HUES64 (cell line): ENCODE measurements around the gene TKFC.

ENCODE experiments used
- H3K27ac ChIP-seq: 2 replicates; pipeline ENCODE4 v1.7.0; 2013; ENCODE audit warnings: low read depth, low read length, inconsistent platforms
- H3K27me3 ChIP-seq: 2 replicates; pipeline ENCODE4 v1.6.1; 2013; ENCODE audit warnings: mild to moderate bottlenecking, low read length; ENCODE audit not compliant: insufficient read depth
- H3K36me3 ChIP-seq: 2 replicates; pipeline ENCODE4 v1.6.1; 2013; ENCODE audit warnings: mild to moderate bottlenecking, low read length; ENCODE audit not compliant: insufficient read depth
- H3K4me1 ChIP-seq: 2 replicates; pipeline ENCODE4 v1.6.1; 2013; ENCODE audit warnings: mild to moderate bottlenecking, low read length, moderate library complexity; ENCODE audit not compliant: insufficient read depth
- H3K4me3 ChIP-seq: 2 replicates; pipeline ENCODE4 v1.5.1; 2013; ENCODE audit warnings: mild to moderate bottlenecking, low read length, moderate library complexity
- H3K9ac ChIP-seq: 2 replicates; pipeline ENCODE4 v1.6.1; 2013; ENCODE audit warnings: mild to moderate bottlenecking, low read depth, low read length
- H3K9me3 ChIP-seq: 2 replicates; pipeline ENCODE4 v1.6.1; 2013; ENCODE audit warnings: low read depth, low read length; ENCODE audit not compliant: insufficient read depth
- WGBS: fragments of 150-250, 120-280 bp; methylation state at CpG from one replicate; pipeline ENCODE4 v1.1.7; 2013; ENCODE audit warnings: missing lambda C conversion rate; 5-methylcytosine and 5-hydroxymethylcytosine counted together

The TKFC gene

GRCh38 chr11:61359516-61359915, 26.5 kb downstream of the TKFC start:
- H3K9ac ChIP-seq = no peak overlapping the region
- 96% methylated on average over 6 of the region's 6 CpGs for WGBS
- H3K27ac ChIP-seq = no peak overlapping the region

GRCh38 chr11:61361237-61361740, 28.3 kb downstream of the TKFC start:
- peak overlapping the region; percentile 100 for H3K27ac ChIP-seq
- H3K9me3 ChIP-seq = no peaks in the 10 kb centered on the region
- H3K4me3 ChIP-seq = peak overlapping the region; percentile 80
- no peaks in the 10 kb centered on the region for H3K27me3 ChIP-seq
- H3K9ac ChIP-seq = peak overlapping the region; percentile 99
- peaks cover 24% of the 10 kb centered on the region for H3K36me3 ChIP-seq
- no peaks in the 10 kb centered on the region for H3K4me1 ChIP-seq
- WGBS = 6% methylated on average over 22 of the region's 22 CpGs

More at GRCh38 chr11:61359516-61359915, 26.5 kb downstream of the TKFC start:
- Histone ChIP-seq H3K27me3 (no peaks in the 10 kb centered on the region), H3K4me3 (no peak overlapping the region), H3K36me3 (peaks cover 11% of the 10 kb centered on the region), H3K9me3 (no peaks in the 10 kb centered on the region), H3K4me1 (no peaks in the 10 kb centered on the region)

DNA sequence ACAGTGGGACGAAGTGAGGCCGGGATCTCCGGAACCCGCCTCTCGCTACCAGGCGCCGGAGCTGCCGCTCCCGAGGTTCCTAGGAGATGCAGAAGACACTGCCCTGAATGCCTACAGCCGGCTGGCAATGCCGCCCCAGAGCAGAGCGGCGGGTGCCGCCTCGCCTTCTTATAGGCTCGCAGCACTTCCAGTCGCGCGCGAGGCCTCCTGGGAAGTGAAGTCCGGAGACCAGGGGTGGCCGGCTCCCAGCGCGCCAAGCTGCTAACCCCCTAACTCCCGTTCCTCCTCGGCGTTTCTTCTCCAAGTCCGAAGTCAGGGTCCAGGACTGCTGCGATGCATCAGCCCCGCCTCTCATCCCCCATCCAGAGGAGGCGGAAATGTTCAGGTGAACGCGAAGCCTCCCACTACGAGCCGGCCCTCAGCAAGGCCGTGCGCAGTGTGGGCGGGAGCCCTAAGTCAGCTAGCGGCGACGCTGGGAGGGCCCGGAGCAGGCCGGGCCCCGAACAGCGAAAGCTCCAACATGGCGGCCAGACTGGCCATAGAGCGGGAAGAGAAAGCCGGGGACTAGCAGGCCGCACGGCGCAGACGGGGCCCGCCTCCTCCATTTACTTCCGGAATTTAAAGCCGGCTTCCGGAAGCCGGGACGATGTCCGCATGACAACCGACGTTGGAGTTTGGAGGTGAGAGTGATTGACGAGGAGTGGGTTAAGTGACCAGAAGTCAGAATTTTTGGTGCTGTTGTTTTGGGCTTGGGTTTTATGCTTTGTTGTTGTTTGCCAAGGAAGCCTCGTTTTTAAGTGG, 28.9 kb downstream of the TKFC start, which contains the start of the genes CYB561A3 and TMEM138:
TSS of gene CYB561A3 (minus strand) at position 142 of the 801 bp plus-strand sequence. CDS start 5,169 bp downstream, outside the sequence.
TSS of gene TMEM138 (plus strand) at position 634 of the 801 bp plus-strand sequence. CDS start 2,017 bp downstream, outside the sequence.
- Histone ChIP-seq H3K9ac (peak within 1 kb of the TSS; percentile 99), H3K4me1 (no peaks in the 10 kb centered on the region), H3K4me3 (peak within 1 kb of the TSS; percentile 80), H3K9me3 (no peaks in the 10 kb centered on the region), H3K27me3 (no peaks in the 10 kb centered on the region), H3K27ac (peak within 1 kb of the TSS; percentile 100), H3K36me3 (peaks cover 31% of the 10 kb centered on the region)
- WGBS = under 1% methylated on average over 63 of the region's 63 CpGs

- Histone ChIP-seq H3K36me3 (peaks cover 37% of the 10 kb centered on the region), H3K27ac (peak overlapping the region; percentile 100), H3K27me3 (no peaks in the 10 kb centered on the region), H3K9ac (peak overlapping the region; percentile 99), H3K4me1 (no peaks in the 10 kb centered on the region), H3K4me3 (peak overlapping the region; percentile 80), H3K9me3 (no peaks in the 10 kb centered on the region)
- under 1% methylated on average over 12 of the region's 12 CpGs for WGBS
Observed at GRCh38 chr11:61362542-61362875, 29.5 kb downstream of the TKFC start.

DNA sequence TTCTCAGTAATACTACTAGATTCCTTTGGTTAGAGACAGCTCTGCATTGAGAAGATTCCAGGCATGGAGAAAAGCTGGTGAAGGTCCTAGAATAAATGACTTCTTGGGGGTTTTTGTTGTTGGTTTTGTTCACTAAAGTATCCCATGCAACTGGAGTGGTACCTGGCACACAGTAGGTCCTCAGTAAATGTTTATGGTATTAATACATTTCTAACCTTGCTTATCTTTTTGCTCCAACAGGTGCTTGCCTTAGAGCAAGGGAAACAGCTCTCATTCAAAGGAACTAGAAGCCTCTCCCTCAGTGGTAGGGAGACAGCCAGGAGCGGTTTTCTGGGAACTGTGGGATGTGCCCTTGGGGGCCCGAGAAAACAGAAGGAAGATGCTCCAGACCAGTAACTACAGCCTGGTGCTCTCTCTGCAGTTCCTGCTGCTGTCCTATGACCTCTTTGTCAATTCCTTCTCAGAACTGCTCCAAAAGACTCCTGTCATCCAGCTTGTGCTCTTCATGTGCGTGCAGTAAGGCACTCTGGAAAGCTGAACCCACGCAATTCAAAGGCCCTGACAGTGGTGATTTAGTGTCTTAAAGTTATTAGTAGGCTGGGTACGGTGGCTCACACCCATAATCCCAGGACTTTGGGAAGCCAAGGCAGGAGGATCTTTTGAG, 31.1 kb downstream of the TKFC start:
- Histone ChIP-seq H3K9me3 (no peaks in the 10 kb centered on the region), H3K4me3 (no peak overlapping the region), H3K36me3 (peaks cover 52% of the 10 kb centered on the region), H3K9ac (no peak overlapping the region), H3K27me3 (no peaks in the 10 kb centered on the region), H3K27ac (no peak overlapping the region), H3K4me1 (no peaks in the 10 kb centered on the region)
- 95% methylated on average over 5 of the region's 5 CpGs for WGBS

- Histone ChIP-seq H3K27ac (no peak overlapping the region), H3K4me3 (no peak overlapping the region), H3K27me3 (no peaks in the 10 kb centered on the region), H3K9ac (no peak overlapping the region), H3K36me3 (peaks cover 73% of the 10 kb centered on the region), H3K9me3 (peaks cover 9% of the 10 kb centered on the region; the same call in 1 of the 2 replicates), H3K4me1 (no peaks in the 10 kb centered on the region)
- 99% methylated on average over 6 of the region's 6 CpGs for WGBS
Observed at GRCh38 chr11:61367406-61367805, 34.4 kb downstream of the TKFC start.

DNA sequence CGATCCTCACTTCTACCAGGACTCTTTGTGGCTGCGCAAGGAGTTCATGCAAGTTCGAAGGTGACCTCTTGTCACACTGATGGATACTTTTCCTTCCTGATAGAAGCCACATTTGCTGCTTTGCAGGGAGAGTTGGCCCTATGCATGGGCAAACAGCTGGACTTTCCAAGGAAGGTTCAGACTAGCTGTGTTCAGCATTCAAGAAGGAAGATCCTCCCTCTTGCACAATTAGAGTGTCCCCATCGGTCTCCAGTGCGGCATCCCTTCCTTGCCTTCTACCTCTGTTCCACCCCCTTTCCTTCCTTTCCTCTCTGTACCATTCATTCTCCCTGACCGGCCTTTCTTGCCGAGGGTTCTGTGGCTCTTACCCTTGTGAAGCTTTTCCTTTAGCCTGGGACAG, 35.6 kb downstream of the TKFC start:
- Histone ChIP-seq H3K27ac (no peak overlapping the region), H3K27me3 (no peaks in the 10 kb centered on the region), H3K36me3 (peaks cover 81% of the 10 kb centered on the region), H3K4me1 (no peaks in the 10 kb centered on the region), H3K9ac (no peak overlapping the region), H3K9me3 (peaks cover 21% of the 10 kb centered on the region), H3K4me3 (no peak overlapping the region)
- WGBS = 97% methylated on average over 7 of the region's 7 CpGs

- Histone ChIP-seq H3K27me3 (no peaks in the 10 kb centered on the region), H3K36me3 (peaks cover 77% of the 10 kb centered on the region), H3K4me3 (no peak overlapping the region), H3K4me1 (no peaks in the 10 kb centered on the region), H3K9ac (no peak overlapping the region), H3K27ac (no peak overlapping the region), H3K9me3 (peaks cover 26% of the 10 kb centered on the region)
- WGBS = 95% methylated on average over 9 of the region's 9 CpGs
Observed at GRCh38 chr11:61369372-61370348, 36.6 kb downstream of the TKFC start.

DNA sequence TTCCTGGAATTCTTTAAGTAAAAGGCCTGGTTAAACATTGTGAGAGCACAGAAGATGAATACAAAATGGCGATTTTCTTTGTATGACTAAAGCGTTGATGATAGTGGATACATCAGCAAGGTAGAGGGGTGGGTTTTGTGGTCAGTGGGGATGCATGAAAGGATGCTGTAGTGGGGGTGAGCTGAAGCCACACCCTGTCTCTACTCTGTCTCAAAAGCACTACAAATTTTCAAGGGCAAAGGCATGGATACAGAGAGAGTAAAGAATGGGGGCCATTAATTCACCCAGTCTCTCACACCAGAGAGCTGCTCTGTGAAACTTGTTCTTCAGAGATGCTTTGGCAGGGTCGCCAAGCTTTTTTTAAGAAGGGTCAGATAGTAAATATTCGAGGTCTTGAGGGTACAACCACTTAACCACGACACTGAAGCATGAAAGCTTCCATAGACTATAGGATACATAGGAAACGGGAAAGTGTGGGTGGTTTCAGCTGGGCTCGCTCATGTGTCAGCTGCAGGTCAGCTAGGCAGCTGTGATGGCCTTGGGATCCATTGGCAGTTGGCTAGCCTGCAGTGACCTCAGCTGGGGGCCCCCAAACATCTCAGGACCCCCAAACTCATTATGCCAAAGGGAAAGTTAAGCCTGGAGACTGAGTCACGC, 37.4 kb downstream of the TKFC start:
- no peak overlapping the region for H3K9ac ChIP-seq
- H3K27ac ChIP-seq = no peak overlapping the region
- no peaks in the 10 kb centered on the region for H3K27me3 ChIP-seq
- peaks cover 81% of the 10 kb centered on the region for H3K36me3 ChIP-seq
- no peak overlapping the region for H3K4me3 ChIP-seq
- H3K4me1 ChIP-seq = no peaks in the 10 kb centered on the region
- WGBS = 95% methylated on average over 7 of the region's 8 CpGs
- H3K9me3 ChIP-seq = peaks cover 30% of the 10 kb centered on the region

- 92% methylated on average over 8 of the region's 8 CpGs for WGBS
Observed at GRCh38 chr11:61372659-61373420, 39.8 kb downstream of the TKFC start.

More at GRCh38 chr11:61372659-61373420, 39.8 kb downstream of the TKFC start:
- Histone ChIP-seq H3K9ac (no peak overlapping the region), H3K27me3 (no peaks in the 10 kb centered on the region), H3K36me3 (peaks cover 61% of the 10 kb centered on the region), H3K9me3 (peaks cover 30% of the 10 kb centered on the region), H3K4me1 (no peaks in the 10 kb centered on the region), H3K4me3 (no peak overlapping the region), H3K27ac (no peak overlapping the region)
